ENCODE results near the gene NARS2.
"Not testable (repeated sequence)": the region's sequence is repeated elsewhere in the genome, so short reads cannot be mapped to it uniquely, and the experiment has no call there.

NARS2 gene

GRCh38 chr11:78574386-78575381 lies at the start of gene NARS2:
TSS of gene NARS2 (minus strand) at chr11:78574864. CDS start at chr11:78574488, 376 bp downstream.
- peak; percentile 97 to 99 for DNase-seq (ENCODE audit: low read depth in 2 of 2)

DNA sequence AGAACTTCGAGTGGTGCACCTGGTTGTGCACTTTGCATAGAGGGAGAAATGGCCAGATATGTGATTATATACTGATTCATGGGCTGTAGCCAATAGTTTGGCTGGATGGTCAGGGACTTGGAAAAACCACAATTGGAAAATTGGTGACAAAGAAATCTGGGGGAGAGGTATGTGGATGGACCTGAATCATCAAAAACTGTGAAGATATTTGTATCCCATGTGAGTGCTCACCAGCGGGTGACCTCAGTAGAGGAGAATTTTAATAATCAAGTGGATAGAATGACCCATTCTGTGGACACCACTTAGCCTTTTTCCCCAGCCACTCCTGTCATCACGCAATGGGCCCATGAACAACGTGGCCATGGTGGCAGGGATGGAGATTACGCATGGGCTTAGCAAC lies 48.0 kb upstream of the NARS2 start:
- no peak for DNase-seq (ENCODE audit: low read depth in 2 of 2)

- DNase-seq (ENCODE audit: low read depth in 2 of 2): no peak
Measured at GRCh38 chr11:78620159-78620558, 45.5 kb upstream of the NARS2 start.

DNA sequence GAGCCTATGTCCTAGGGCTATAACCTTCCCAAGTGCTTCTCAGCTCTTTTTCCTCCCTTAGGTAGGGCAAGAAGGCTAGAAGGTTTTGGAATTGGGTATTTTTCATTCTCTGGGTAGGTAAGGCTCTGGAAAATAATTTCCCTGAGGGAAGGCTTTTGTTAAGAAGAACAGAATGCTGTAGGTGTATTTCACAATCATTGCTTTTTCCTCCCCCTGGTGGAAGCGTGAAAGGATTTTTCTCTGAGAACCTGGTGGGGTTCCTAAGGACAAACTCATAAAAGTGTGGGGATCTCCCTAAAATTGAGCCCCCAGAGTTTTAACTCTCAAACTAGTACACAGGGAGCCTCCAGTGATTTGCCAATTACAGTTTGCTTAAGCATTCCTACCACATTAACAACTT lies 41.1 kb upstream of the NARS2 start:
- DNase-seq (ENCODE audit: low read depth in 2 of 2): no peak

DNA sequence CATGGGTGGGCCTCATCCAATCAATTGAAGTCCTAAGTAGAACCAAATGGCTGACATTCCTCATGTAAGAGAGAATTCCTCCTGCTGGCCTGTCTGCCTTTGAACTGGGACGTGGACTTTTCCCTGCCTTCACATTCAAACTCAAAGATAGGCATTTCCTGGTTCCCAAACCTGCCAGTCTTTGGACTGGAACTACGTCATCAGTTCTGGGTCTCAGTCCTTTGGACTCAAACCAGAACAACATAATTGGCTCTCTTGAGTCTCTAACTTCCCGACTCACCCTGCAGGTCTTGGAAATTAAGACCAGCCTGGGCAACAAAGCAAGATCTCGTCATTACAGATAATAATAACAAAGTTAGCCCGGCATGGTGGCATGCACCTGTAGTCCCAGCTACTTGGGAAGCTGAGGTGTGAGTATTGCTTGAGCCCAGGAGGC lies 38.7 kb upstream of the NARS2 start:
- no peak for DNase-seq (ENCODE audit: low read depth in 2 of 2)

DNA sequence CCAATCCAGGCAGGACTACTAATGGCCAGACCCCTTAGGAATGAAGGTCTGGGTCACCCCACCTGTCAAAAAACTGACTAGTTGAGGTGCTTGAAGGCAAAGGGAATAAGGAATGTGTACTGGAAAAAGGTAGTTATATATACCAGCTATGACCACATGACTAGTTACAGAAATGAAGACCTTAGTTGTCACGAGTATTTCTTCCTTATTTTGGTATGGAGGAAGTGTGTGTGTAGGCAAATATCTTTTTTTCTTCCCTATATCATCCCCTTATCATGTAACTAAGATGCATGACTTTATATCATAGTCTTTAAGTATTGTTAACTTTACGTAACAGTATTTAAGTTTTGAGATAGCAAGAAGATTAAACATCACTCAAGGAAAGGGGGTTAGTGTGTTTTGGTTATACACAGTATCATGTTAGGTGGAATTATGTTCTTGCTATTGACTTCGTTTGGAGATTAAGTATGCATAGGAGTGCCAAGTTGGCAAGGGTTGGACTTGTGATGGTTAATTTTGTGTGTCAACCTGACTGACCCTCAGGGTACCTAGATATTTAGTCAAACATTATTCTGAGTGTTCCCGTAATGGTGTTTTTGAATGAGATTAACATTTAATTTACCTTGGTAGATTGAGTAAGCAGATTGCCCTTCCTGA lies 38.2 kb upstream of the NARS2 start:
- DNase-seq (ENCODE audit: low read depth in 2 of 2): no peak

DNA sequence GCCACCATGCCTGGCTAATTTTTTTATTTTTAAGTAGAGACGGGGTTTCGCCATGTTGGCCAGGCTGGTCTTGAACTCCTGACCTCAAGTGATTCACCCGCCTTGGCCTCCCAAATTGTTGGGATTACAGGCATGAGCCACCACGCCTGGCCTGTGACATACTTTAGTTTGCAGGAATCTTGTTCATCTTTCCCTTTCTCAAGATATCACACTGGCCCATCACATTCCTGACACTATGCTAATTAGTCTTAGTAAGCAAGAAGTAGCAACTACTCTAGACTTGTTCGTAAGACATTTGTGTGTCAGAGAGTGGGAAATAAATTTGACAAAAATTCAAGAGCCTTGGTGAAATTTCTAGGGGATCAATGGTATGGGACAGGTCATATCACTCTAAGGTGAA lies 34.7 kb upstream of the NARS2 start:
- DNase-seq (ENCODE audit: low read depth in 2 of 2): not testable (repeated sequence)

DNA sequence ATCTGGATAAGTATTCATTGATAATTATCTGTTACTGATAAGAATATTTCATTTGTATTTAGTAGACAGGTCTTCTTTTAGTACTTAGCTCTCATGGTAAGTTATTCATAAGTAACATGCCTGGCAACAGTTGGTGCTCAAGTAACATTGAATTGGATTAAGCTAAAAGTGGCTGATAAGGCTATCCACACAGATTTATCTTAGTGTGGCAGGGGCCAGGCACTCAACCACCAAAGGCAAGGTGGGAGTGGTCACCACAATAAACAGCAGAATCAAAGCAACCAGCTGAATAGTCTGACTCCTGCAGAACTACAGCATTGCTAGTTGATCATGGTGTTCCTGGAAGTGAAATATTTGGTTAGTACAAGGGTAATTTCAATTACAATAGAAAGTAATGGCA lies 33.0 kb upstream of the NARS2 start:
- DNase-seq (ENCODE audit: low read depth in 2 of 2): no peak

DNA sequence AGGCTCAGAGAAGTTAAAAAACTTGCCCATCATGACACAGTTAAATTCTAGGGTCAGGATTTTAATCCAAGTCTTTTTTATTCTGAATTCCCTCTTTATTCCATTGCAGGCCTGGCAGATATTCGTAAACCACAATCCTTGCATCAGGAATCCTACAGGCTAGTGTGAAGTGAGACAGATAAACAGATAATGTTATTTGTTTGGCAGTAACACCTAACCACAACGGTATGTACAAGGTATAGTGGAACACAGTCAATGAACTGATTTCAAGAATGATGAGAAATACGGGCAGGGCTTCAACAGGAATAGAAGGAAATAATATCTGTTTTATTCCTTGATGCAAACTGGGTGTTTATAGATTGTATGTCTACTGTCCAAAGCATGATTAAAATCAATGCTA lies 32.0 kb upstream of the NARS2 start:
- DNase-seq (ENCODE audit: low read depth in 2 of 2): no peak

DNA sequence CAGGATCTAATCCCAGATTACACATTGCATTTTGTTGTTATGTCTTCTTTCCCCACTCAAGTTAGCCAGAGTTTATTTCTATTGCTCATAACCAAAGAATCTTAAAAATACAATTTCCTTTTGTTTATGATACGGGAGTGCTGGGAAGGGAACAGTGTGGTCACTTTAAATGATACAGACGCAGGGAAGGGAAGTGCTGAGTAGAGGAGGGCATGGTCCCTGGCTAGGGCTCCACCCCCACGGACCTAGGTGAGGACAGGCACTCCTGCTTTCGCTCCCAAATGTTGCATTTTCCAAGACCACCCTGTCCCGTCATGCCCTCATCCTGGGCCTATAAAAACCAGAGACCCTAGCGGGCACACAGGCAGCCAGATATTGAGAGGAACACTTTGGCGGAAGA lies 30.6 kb upstream of the NARS2 start:
- DNase-seq (ENCODE audit: low read depth in 2 of 2): no peak

- DNase-seq (ENCODE audit: low read depth in 2 of 2): no peak
Measured at GRCh38 chr11:78603792-78604191, 29.1 kb upstream of the NARS2 start.

DNA sequence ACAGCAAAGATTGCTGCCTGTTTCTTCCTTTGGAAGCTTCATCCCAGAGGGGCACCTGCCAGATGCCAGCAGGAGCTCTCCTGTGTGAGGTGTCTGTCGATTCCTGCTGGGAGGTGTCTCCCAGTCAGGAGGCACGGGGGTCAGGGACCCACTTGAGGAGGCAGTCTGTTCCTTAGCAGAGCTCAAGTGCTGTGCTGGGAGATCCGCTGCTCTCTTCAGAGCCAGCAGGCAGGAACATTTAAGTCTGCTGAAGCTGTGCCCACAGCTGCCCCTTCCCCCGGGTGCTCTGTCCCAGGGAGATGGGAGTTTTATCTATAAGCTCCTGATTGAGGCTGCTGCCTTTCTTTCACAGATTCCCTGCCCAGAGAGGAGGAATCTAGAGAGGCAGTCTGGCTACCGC lies 28.1 kb upstream of the NARS2 start:
- not testable (repeated sequence) for DNase-seq (ENCODE audit: low read depth in 2 of 2)

DNA sequence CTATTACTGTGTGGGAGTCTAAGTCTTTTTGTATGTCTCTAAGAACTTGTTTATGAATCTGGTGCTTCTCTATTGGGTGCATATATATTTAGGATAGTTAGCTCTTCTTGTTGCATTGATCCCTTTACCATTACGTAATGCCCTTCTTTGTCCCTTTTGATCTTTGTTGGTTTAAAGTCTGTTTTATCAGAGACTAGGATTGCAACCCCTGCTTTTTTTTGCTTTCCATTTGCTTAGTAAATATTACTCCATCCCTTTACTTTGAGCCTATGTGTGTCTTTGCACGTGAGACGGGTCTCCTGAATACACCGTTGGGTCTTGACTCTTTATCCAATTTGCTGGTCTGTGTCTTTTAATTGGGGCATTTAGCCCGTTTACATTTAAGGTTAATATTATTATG lies 26.4 kb upstream of the NARS2 start:
- DNase-seq (ENCODE audit: low read depth in 2 of 2): not testable (repeated sequence)

- DNase-seq (ENCODE audit: low read depth in 2 of 2): not testable (repeated sequence)
Measured at GRCh38 chr11:78597579-78597978, 22.9 kb upstream of the NARS2 start.

DNA sequence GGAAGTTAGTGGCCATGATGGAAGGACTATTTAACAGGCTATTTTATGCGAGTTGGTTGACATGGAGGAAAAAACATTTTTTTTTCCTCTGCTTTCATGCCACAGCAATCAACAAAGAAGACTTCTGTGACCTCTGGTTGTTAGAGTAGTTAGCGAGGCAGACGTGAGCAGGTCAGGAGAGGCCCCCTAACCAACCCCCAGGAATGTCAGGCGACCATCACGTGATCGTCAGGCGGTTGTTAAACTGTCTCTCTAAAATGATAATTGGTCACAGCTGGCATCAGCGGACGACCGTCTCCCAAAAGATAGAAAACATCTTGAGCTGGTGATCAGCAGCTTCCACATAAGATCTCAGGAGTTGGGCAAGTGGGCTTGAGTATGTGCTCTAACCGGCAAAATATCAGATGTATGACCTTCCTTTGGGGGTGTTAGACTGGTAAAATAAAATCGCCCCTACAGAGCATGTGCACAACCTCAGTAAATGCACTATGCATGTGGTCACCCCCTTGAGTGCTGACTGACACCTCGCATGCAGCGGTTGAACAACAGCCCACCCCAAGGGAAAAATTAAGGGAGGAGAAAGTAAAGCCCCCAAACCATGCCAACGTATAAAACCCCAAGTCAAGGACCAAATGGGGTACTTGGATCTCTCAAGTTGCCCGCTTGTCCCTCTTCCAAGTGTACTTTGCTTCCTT lies 20.9 kb upstream of the NARS2 start:
- no peak for DNase-seq (ENCODE audit: low read depth in 2 of 2)

GRCh38 chr11:78594814-78595213 lies 20.1 kb upstream of the NARS2 start:
- DNase-seq (ENCODE audit: low read depth in 2 of 2): no peak

- DNase-seq (ENCODE audit: low read depth in 2 of 2): no peak
Measured at GRCh38 chr11:78588517-78588916, 13.9 kb upstream of the NARS2 start.

DNA sequence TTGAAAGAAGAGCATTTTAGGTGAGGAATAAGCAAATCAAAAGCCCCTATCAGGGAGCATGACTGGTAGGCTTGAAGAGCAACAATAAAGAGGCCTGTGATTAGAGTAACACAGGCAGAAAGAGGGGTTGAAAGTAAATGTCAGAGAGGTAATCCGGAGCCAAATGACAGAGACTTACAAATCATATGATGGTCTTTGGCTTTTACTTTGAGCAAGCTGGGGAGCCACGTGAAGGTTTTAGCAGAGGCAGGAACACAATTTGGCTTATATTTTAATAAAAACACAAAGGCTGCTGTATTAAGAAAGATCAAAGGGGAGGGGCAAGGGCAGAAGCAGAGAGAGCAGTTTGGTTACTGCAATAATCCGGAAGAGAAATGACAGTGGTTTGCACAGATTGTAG lies 12.8 kb upstream of the NARS2 start:
- no peak for DNase-seq (ENCODE audit: low read depth in 2 of 2)

GRCh38 chr11:78586452-78587046 lies 11.9 kb upstream of the NARS2 start:
- DNase-seq (ENCODE audit: low read depth in 2 of 2): no peak

- DNase-seq (ENCODE audit: low read depth in 2 of 2): no peak
Measured at GRCh38 chr11:78583889-78584288, 9.2 kb upstream of the NARS2 start.

DNA sequence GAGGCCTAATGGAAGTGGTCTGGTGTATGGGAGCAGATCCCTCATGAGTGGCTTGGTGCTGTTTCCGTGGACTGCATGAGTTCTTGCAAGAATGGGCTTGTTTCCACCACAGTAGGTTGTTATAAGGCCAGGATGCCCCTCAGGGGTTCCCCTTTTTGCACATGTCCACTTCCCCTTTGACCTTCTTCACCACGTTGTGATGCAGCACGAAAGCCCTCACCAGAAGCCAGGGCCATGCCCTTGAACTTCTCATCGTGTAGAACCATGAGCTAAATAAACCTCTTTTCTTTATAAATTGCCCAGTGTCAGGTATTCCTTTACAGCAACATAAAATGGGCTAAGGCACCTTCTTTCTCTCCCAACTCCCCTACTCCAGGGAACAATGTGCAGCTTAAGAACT lies 2.8 kb upstream of the NARS2 start:
- DNase-seq (ENCODE audit: low read depth in 2 of 2): no peak

GRCh38 chr11:78576549-78577097 lies 2.0 kb upstream of the NARS2 start:
- no peak for DNase-seq (ENCODE audit: low read depth in 2 of 2)

All from stimulated activated CD8-positive, alpha-beta memory T cell treated with anti-CD3 and anti-CD28 coated beads, Interleukin-2, amount 100 ng/mL, for 48 hours (primary cell).